GM12801 (cell line): Measurements from ENCODE around the gene UBALD1.

ENCODE experiments used
- CTCF ChIP-seq: IDR thresholded peaks from one replicate; pipeline ENCODE4 v1.5.1; 2011; ENCODE audit warnings: control low read depth; ENCODE audit not compliant: insufficient read length; ENCODE audit errors: extremely low read depth

UBALD1 gene

DNA sequence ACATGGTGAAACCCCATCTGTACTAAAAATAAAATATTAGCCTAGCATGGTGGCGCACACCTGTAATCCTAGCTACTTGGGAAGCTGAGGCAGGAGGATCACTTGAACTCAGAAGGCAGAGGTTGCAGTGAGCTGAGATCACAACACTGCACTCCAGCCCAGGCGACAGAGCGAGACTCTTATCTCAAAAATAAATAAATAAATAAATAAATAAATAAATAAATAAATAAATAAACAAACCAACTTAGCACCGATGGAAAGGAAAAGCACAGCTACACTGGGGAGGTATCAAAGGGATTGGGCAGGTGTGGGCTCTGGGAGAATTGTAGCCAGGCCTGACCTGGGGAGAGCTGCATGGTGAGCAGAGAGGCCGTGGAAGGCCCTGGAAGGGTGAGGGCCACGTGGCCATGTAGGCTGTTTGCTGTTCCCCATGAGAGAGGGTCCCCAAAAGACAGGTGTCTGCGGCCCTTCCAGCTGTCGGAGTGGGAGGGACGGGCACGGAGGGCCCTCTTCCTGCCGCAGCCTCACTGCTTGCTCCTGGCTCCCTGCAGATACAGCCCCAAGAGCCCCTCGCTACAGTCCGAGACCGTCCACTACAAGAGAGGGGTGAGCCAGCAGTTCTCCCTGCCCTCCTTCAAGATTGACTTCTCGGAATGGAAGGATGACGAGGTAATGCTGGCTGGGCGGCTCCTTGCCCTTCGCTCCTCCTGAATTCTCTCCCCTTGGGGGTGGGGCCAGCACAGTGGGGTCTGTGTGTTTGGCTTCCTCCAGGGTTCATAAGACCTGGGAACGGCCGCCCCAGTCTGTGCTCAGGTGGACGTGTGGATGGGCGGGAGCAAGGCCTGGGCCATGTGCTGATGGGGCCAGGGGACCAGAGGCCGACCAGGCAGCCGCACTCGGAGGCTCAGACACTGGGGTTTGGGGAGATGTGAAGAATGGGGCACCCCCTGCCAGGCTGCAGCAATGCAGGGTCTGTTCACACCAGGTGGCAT is 42.3 kb upstream of the UBALD1 start:
- TF ChIP-seq CTCF = no peak

- TF ChIP-seq CTCF = no peak
Measured at GRCh38 chr16:4656221-4656620, 41.5 kb upstream of the UBALD1 start.

DNA sequence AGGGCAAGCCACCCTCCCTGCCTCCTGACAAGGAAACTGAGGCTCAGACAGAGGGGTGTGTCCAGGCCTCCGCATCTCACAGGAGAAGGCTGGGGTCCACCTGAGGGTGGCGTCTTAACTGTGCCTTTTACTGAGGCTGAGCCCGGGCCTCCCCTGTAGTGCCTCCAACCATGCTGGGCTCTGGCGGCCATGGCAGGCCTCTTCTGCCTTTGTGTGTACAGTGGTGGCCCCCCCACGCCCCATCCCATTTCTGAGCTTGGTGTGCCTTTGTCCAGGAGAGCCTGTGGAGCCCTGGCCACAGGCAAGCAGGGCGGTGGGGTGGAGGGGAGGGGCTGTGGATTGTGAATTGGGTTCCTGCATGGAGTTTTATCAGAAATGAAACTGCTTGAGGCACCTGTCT is 41.1 kb upstream of the UBALD1 start:
- no peak for TF ChIP-seq CTCF

- no peak for TF ChIP-seq CTCF
Measured at GRCh38 chr16:4654964-4655590, 40.4 kb upstream of the UBALD1 start.

- TF ChIP-seq CTCF = no peak
Measured at GRCh38 chr16:4654011-4654963, 39.6 kb upstream of the UBALD1 start.

DNA sequence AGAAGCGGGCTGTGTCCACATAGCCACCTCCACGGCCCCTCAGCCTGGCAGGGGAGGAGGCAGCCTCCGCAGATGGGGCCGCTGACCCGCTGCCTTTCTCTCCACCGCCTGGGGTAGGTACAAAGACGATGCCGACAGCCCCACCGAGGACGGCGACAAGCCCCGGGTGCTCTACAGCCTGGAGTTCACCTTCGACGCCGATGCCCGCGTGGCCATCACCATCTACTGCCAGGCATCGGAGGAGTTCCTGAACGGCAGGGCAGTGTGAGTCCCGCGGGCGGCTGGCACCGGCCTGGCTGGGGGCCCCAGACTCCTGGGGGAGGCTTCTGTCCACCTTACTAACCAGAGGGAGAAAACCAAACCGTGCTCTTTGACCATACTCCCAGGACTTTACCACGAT is 37.9 kb upstream of the UBALD1 start:
- no peak for TF ChIP-seq CTCF

GRCh38 chr16:4651827-4652226 is 37.1 kb upstream of the UBALD1 start:
- TF ChIP-seq CTCF = no peak
